ENCODE measurements around the gene COLGALT1.

GRCh38 chr19:17618936-17619335 lies 63.5 kb downstream of the COLGALT1 start:
- TF ChIP-seq EP300 (IDR thresholded peaks at IDR 0.05; ENCODE audit: low read depth) (no peak), POLR2AphosphoS5 (IDR thresholded peaks at IDR 0.05) (no peak)
- TF ChIP-seq, protein P1, sequence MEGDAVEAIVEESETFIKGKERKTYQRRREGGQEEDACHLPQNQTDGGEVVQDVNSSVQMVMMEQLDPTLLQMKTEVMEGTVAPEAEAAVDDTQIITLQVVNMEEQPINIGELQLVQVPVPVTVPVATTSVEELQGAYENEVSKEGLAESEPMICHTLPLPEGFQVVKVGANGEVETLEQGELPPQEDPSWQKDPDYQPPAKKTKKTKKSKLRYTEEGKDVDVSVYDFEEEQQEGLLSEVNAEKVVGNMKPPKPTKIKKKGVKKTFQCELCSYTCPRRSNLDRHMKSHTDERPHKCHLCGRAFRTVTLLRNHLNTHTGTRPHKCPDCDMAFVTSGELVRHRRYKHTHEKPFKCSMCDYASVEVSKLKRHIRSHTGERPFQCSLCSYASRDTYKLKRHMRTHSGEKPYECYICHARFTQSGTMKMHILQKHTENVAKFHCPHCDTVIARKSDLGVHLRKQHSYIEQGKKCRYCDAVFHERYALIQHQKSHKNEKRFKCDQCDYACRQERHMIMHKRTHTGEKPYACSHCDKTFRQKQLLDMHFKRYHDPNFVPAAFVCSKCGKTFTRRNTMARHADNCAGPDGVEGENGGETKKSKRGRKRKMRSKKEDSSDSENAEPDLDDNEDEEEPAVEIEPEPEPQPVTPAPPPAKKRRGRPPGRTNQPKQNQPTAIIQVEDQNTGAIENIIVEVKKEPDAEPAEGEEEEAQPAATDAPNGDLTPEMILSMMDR (IDR thresholded peaks at IDR 0.05), result no peak

All from transverse colon (tissue), 4 donors.